ENCODE data around the gene LMBRD1.

- TF ChIP-seq EZH2 (IDR thresholded peaks at IDR 0.05; ENCODE audit: insufficient read depth, poor library complexity, severe bottlenecking) (no peak), EZH2phosphoT487 (IDR thresholded peaks at IDR 0.05; ENCODE audit: insufficient read depth, low read depth) (no peak)
Measured at GRCh38 chr6:69706724-69707123, 90.1 kb downstream of the LMBRD1 start.
